T-cell (primary cell): ENCODE data around the gene TMX1. TPM values are rescaled to one million over a fixed set of nuclear protein-coding genes. Genes with fewer than 3 reads are reported as not detected.

Experiments used
- ATAC-seq, 4 experiments: fragments of 200-7000 bp in 3 of 4; fragments of 150-1000 bp in 1 of 4; cut with Tn5 transposase; replicated peaks in 1 of 4; 1 replicate in 3 of 4; 2 replicates in 1 of 4; pipeline ENCODE4 v1.10.0; 2021; ENCODE audit warnings: moderate library complexity in 3 of 4, mild to moderate bottlenecking in 2 of 4, moderate number of reproducible peaks in 1 of 4
- CTCF ChIA-PET, 2 donors: fragments of 300-600 bp; sonication (Branson Sonifier 250); formaldehyde crosslinking; loops; one replicate each; lab custom pipeline; 2022; ENCODE audit warnings: antibody characterized with exemption in 2 of 2; lab: Charles Lee
- POLR2A ChIA-PET, 2 donors: fragments of 300-600 bp; sonication (Branson Sonifier 250); formaldehyde crosslinking; loops; one replicate each; lab custom pipeline; 2022; ENCODE audit warnings: antibody characterized with exemption in 2 of 2; lab: Charles Lee
- DNase-seq, 35 experiments: peaks; one replicate each; pipeline versions ENCODE4 v3.0.0 to v3.0.0-alpha.2; 2013 to 2023
- H3K27ac ChIP-seq: one replicate; pipeline ENCODE4 v1.5.1; 2013; ENCODE audit warnings: low read length
- H3K27me3 ChIP-seq, 2 experiments: replicated peaks in 1 of 2; 1 replicate in 1 of 2; 2 replicates in 1 of 2; pipeline versions ENCODE4 v1.6.1 to v1.7.0; 2013; ENCODE audit warnings: low read length in 1 of 2, mixed read lengths in 1 of 2; ENCODE audit not compliant: control insufficient read depth in 2 of 2, insufficient read depth in 2 of 2; ENCODE audit errors: extremely low read depth in 1 of 2
- H3K36me3 ChIP-seq, 2 donors: 1 replicate in 1 of 2; 2 replicates in 1 of 2; pipeline versions ENCODE4 v1.6.1 to v1.7.0; 2013; ENCODE audit warnings: low read length in 1 of 2; ENCODE audit not compliant: control insufficient read depth in 2 of 2, insufficient read depth in 1 of 2; ENCODE audit errors: extremely low read depth in 1 of 2
- H3K4me1 ChIP-seq, 2 experiments: 1 replicate in 1 of 2; 2 replicates in 1 of 2; pipeline versions ENCODE4 v1.6.1 to v1.7.0; 2013; ENCODE audit warnings: low read length in 2 of 2, mixed read lengths in 1 of 2; ENCODE audit not compliant: insufficient read depth in 2 of 2, control insufficient read depth in 1 of 2; ENCODE audit errors: extremely low read depth in 1 of 2
- H3K4me3 ChIP-seq, 2 donors: 1 replicate in 1 of 2; 2 replicates in 1 of 2; pipeline versions ENCODE4 v1.5.1 to v1.7.0; 2013; ENCODE audit warnings: mild to moderate bottlenecking in 2 of 2, low read length in 1 of 2, moderate library complexity in 1 of 2; ENCODE audit not compliant: control insufficient read depth in 1 of 2; ENCODE audit errors: extremely low read depth in 1 of 2
- H3K9me3 ChIP-seq: 2 replicates; pipeline ENCODE4 v1.7.0; 2013
- H3K27ac Mint-ChIP-seq, 2 donors: one replicate each; pipeline ENCODE4 v1.8.0; 2020 to 2021; ENCODE audit warnings: mild to moderate bottlenecking in 2 of 2, mixed read lengths in 2 of 2
- H3K27me3 Mint-ChIP-seq, 2 donors: one replicate each; pipeline ENCODE4 v1.8.0; 2021 to 2022; ENCODE audit warnings: mixed read lengths in 2 of 2
- H3K36me3 Mint-ChIP-seq: one replicate; pipeline ENCODE4 v1.8.0; 2021; ENCODE audit warnings: mixed read lengths
- H3K4me1 Mint-ChIP-seq, 3 donors: one replicate each; pipeline ENCODE4 v1.8.0; 2020 to 2022; ENCODE audit warnings: mixed read lengths in 3 of 3, mild to moderate bottlenecking in 1 of 3
- H3K4me3 Mint-ChIP-seq, 3 donors: one replicate each; pipeline ENCODE4 v1.8.0; 2020 to 2022; ENCODE audit warnings: mild to moderate bottlenecking in 3 of 3, mixed read lengths in 3 of 3, moderate library complexity in 3 of 3
- H3K9me3 Mint-ChIP-seq, 3 donors: one replicate each; pipeline ENCODE4 v1.8.0; 2020 to 2022; ENCODE audit warnings: mixed read lengths in 3 of 3
- WGBS: methylation state at CpG from one replicate; pipeline ENCODE4 v1.1.5; 2013; ENCODE audit warnings: missing lambda C conversion rate; ENCODE audit not compliant: insufficient coverage; 5-methylcytosine and 5-hydroxymethylcytosine counted together
- total RNA-seq, 35 experiments: library from RNA in 6 of 35; stranded (reverse) in 6 of 35; fragments of 120-200 nt in 1 of 35; gene quantifications; one replicate each; pipeline versions ENCODE4 v1.2.1 to v1.2.4 and lab custom pipeline; 2013 to 2026

Gene TMX1
- total RNA-seq, 5 donors from 2014 or later (not counting 1 experiment from before 2014, with no cell fraction given), result 15.5 to 24.2 (median 22.1) TPM

GRCh38 chr14:51248016-51248987 is 8.3 kb downstream of the TMX1 start:
- Histone ChIP-seq H3K9me3 (no peaks in the 10 kb centered on the region), H3K4me3 (no peak overlapping the region), H3K27me3 (no peaks in the 10 kb centered on the region), H3K4me1 (peaks cover 0 to 8% of the 10 kb centered on the region in 2 experiments), H3K36me3 (peaks cover 6 to 46% of the 10 kb centered on the region in 2 donors), H3K27ac (no peak overlapping the region)
- Mint-ChIP-seq H3K4me3 (no peak overlapping the region), H3K36me3 (peaks cover 58% of the 10 kb centered on the region), H3K9me3 (no peaks in the 10 kb centered on the region), H3K27me3 (no peaks in the 10 kb centered on the region), H3K27ac (no peak overlapping the region), H3K4me1 (peaks cover 25 to 28% (median 25%) of the 10 kb centered on the region in 3 donors)
- DNase-seq (no peak), ATAC-seq (no peak)
- WGBS, result 96% methylated on average over 3 of the region's 4 CpGs
- CTCF ChIA-PET, result no interaction called here
- POLR2A ChIA-PET, result interaction anchor here in 1 of 2 donors (0.5 kb wide), 1 partner anchor 1853 kb away, joined by 3 read pairs; no protein-coding TSS in a partner anchor

- Histone ChIP-seq H3K4me3 (no peak overlapping the region), H3K9me3 (no peaks in the 10 kb centered on the region), H3K36me3 (peaks cover 6 to 56% of the 10 kb centered on the region in 2 donors), H3K27ac (no peak overlapping the region), H3K4me1 (no peaks in the 10 kb centered on the region), H3K27me3 (no peaks in the 10 kb centered on the region)
- no peaks in the 10 kb centered on the region for H3K27me3 Mint-ChIP-seq
- H3K36me3 Mint-ChIP-seq, result peaks cover 71% of the 10 kb centered on the region
- no peak overlapping the region for H3K4me3 Mint-ChIP-seq
- H3K27ac Mint-ChIP-seq, result no peak overlapping the region
- ChIA-PET CTCF (no interaction called here), POLR2A (no interaction called here)
- DNase-seq, result no peak
- no peaks in the 10 kb centered on the region for H3K9me3 Mint-ChIP-seq
- H3K4me1 Mint-ChIP-seq, result peaks cover 0 to 1% (median 0%) of the 10 kb centered on the region in 3 donors
- no peak for ATAC-seq
- no CpG with 5 or more reads among the region's 4 CpGs for WGBS
Measured at GRCh38 chr14:51251486-51251885, 11.4 kb downstream of the TMX1 start.

- CTCF ChIA-PET, result no interaction called here
- peaks cover 4 to 7% (median 6%) of the 10 kb centered on the region in 3 donors for H3K9me3 Mint-ChIP-seq
- Histone ChIP-seq H3K36me3 (peaks cover 6 to 50% of the 10 kb centered on the region in 2 donors), H3K27me3 (no peaks in the 10 kb centered on the region), H3K4me3 (no peak overlapping the region), H3K9me3 (no peaks in the 10 kb centered on the region), H3K27ac (no peak overlapping the region), H3K4me1 (no peaks in the 10 kb centered on the region)
- no peak overlapping the region for H3K4me3 Mint-ChIP-seq
- H3K36me3 Mint-ChIP-seq, result peaks cover 70% of the 10 kb centered on the region
- H3K4me1 Mint-ChIP-seq, result no peaks in the 10 kb centered on the region
- H3K27ac Mint-ChIP-seq, result no peak overlapping the region
- POLR2A ChIA-PET, result no interaction called here
- no peak for ATAC-seq
- H3K27me3 Mint-ChIP-seq, result no peaks in the 10 kb centered on the region
- DNase-seq, result no peak
Measured at GRCh38 chr14:51253880-51254279, 13.8 kb downstream of the TMX1 start.

GRCh38 chr14:51258280-51258679 is 18.2 kb downstream of the TMX1 start:
- peaks cover 48% of the 10 kb centered on the region for H3K36me3 Mint-ChIP-seq
- no peaks in the 10 kb centered on the region for H3K27me3 Mint-ChIP-seq
- DNase-seq (no peak), ATAC-seq (no peak)
- H3K36me3 ChIP-seq, result peaks cover 0 to 16% of the 10 kb centered on the region in 2 donors
- peaks cover 4 to 7% (median 6%) of the 10 kb centered on the region in 3 donors for H3K9me3 Mint-ChIP-seq
- no peak overlapping the region for H3K4me3 Mint-ChIP-seq
- no peak overlapping the region for H3K4me3 ChIP-seq
- H3K27me3 ChIP-seq, result no peaks in the 10 kb centered on the region
- no peaks in the 10 kb centered on the region for H3K9me3 ChIP-seq
- H3K4me1 ChIP-seq, result no peaks in the 10 kb centered on the region
- H3K27ac Mint-ChIP-seq, result no peak overlapping the region
- WGBS, result no CpG with 5 or more reads among the region's 1 CpG
- ChIA-PET CTCF (no interaction called here), POLR2A (no interaction called here)
- H3K4me1 Mint-ChIP-seq, result peaks cover 0 to 7% (median 0%) of the 10 kb centered on the region in 3 donors
- H3K27ac ChIP-seq, result no peak overlapping the region

- H3K27ac Mint-ChIP-seq, result no peak overlapping the region
- peaks cover 0 to 14% of the 10 kb centered on the region in 2 donors for H3K36me3 ChIP-seq
- no peak overlapping the region for H3K4me3 Mint-ChIP-seq
- H3K27ac ChIP-seq, result no peak overlapping the region
- ChIA-PET CTCF (no interaction called here), POLR2A (no interaction called here)
- H3K4me3 ChIP-seq, result no peak overlapping the region
- H3K4me1 Mint-ChIP-seq, result peaks cover 0 to 7% (median 0%) of the 10 kb centered on the region in 3 donors
- no peaks in the 10 kb centered on the region for H3K27me3 Mint-ChIP-seq
- no peak for DNase-seq
- ATAC-seq, result no peak
- no peaks in the 10 kb centered on the region for H3K4me1 ChIP-seq
- peaks cover 4 to 7% (median 6%) of the 10 kb centered on the region in 3 donors for H3K9me3 Mint-ChIP-seq
- H3K36me3 Mint-ChIP-seq, result peaks cover 46% of the 10 kb centered on the region
- H3K9me3 ChIP-seq, result no peaks in the 10 kb centered on the region
- no peaks in the 10 kb centered on the region for H3K27me3 ChIP-seq
Measured at GRCh38 chr14:51258788-51259187, 18.7 kb downstream of the TMX1 start.

GRCh38 chr14:51260225-51260624 is 20.2 kb downstream of the TMX1 start:
- Histone ChIP-seq H3K36me3 (peaks cover 0 to 10% of the 10 kb centered on the region in 2 donors), H3K9me3 (no peaks in the 10 kb centered on the region), H3K27ac (no peak overlapping the region), H3K27me3 (no peaks in the 10 kb centered on the region), H3K4me1 (no peaks in the 10 kb centered on the region), H3K4me3 (no peak overlapping the region)
- POLR2A ChIA-PET, result no interaction called here
- DNase-seq, result no peak
- WGBS, result no CpG with 5 or more reads among the region's 3 CpGs
- no peak for ATAC-seq
- CTCF ChIA-PET, result interaction anchor here (0.6 kb wide), 2 partner anchors 651 to 720 kb away, joined by 3 read pairs; no protein-coding TSS in a partner anchor
- Mint-ChIP-seq H3K9me3 (peaks cover 4 to 7% (median 6%) of the 10 kb centered on the region in 3 donors), H3K4me1 (peaks cover 0 to 7% (median 0%) of the 10 kb centered on the region in 3 donors), H3K27me3 (no peaks in the 10 kb centered on the region), H3K4me3 (no peak overlapping the region), H3K27ac (no peak overlapping the region), H3K36me3 (peaks cover 43% of the 10 kb centered on the region)
